Stimulated activated CD4-positive, alpha-beta T cell treated with anti-CD3 and anti-CD28 coated beads, Interleukin-15, amount 100 ng/mL, for 1 hour (primary cell): ENCODE results near the gene CDX1.

Experiments
- DNase-seq, 2 donors: peaks; one replicate each; pipeline ENCODE4 v3.0.0-alpha.2; 2020; ENCODE audit warnings: low read depth in 1 of 2, low spot score in 1 of 2

CDX1 gene

DNA sequence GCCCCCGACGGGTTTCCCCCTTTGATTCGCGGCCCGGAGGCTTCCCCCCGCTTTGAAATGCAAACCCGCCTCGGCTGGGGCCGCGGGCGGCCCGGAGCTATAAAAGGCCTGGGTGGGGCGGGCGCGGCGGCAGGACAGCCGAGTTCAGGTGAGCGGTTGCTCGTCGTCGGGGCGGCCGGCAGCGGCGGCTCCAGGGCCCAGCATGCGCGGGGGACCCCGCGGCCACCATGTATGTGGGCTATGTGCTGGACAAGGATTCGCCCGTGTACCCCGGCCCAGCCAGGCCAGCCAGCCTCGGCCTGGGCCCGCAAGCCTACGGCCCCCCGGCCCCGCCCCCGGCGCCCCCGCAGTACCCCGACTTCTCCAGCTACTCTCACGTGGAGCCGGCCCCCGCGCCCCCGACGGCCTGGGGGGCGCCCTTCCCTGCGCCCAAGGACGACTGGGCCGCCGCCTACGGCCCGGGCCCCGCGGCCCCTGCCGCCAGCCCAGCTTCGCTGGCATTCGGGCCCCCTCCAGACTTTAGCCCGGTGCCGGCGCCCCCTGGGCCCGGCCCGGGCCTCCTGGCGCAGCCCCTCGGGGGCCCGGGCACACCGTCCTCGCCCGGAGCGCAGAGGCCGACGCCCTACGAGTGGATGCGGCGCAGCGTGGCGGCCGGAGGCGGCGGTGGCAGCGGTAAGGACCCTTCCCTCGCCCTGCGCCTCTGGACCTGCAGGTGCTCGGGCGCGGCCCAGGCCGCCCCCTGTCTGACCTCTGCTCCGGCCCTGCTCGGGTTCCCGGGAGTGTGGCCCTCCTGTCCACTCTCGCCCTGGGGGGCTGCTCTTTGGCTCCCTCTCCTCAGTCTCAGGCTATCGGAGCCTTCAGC lies at the start of gene CDX1:
Gene CDX1, plus strand, starts transcription at position 129 of the 862 bp plus-strand sequence. Its CDS starts 99 bp downstream, at position 228.
- DNase-seq: no peak

DNA sequence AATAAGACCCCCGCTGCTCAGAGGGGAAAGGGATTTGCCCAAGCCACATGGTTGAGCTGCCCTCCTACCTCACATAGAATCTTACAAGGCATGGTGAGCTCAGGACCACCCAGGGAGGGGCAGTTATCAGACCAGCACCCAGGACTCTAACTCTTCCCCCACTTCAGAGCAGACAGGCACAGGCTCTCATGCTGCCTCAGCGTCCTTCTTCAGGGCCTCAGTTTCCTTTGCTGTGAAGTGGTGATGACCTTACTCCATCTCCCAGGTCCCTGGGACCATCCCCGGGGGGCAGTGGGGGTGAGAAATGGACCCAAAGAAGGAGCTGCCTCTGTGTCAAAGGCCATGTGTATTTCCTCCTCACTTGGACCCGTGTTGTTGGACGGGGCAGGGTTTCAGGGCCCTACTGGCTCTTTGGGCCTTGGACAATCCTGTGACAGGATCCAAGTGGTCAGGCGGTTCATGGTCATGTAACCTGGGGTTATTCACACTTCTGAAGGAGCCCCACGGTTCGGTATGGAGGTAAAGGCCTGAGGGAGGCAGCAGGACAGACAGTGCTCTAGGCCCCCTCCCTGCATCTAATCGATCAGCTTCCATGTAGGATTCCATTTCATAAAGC lies 48.5 kb upstream of the CDX1 start:
- DNase-seq: no peak

DNA sequence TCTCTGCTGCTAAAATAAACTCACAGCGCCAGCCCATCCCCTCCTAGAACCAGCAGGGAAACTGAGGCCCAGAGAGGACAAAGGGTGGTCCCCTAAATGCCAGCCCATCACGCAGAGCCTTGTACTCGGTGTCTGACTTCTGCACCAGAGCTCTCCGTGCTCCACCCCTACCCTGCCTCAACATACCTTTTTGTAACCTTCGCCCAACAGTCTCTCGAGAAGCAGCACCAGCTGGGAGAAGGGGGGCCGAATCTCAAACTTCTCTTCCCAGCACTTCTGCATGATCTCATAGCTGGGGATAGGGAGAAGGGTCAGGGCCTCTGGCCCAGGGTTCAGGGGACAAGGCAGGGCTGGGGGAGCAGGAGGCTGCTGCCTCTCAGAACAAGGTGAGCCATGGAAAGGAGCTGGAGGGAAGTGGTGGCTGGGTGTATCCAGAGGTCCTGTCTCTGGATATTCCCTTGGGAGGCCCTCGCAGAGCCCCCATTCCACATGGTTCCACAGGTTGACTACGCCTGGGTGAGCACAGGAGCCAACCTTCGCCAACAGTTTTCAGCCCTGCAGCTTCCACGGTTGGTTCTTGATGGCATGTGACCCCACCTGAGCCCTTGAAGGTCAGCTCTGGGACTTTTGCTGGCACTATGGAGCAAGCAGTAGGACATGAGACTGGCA lies 47.9 kb upstream of the CDX1 start:
- no peak for DNase-seq

DNA sequence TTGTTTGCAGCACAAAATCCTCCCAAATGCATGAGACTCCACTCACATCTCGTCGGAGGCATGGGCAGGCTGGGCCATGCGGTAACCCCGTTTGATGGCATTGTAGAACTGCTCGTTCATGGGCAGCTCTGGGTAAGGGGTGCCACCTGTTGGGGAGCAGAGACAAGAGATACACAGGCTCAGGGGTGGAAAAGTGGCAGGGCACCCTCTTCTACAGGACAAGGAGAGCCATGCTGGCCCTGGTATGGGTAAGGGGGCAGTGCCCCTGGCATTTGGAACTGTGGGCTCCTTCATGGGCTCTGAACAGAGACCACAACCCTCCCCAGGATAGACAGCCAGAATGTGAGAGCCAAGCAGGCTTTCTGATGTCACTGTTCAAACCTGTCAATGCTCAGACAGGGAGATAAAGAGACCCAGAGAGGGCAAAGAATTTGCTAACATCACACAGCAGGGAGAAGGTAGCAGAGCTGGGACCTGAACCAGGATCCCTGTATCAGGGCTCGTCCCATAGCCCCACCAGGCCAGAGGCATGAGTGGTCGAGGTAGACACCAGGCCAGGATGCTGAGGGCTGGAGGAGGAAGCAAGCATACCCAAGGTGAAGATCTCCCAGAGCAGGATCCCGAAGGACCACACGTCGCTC lies 47.0 kb upstream of the CDX1 start:
- no peak for DNase-seq

DNA sequence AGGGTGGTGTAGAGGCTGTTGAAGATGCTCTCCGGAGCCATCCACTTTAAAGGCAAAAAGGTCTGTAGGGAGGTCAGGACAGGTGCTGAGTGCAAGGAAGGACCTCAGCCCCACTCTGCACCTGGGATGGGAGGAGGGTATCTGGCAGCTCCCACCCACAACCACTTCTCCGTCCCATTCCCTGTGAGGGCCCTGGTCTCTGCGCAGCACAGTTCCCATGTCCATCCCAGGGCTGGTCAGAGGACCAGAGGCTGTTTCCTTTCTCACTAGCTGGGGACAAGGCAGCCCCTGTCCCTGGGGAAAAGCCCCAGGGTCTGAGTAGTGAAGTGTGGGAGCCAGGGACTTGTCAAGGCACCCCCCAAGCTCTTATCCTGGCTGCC lies 46.5 kb upstream of the CDX1 start:
- no peak for DNase-seq

DNA sequence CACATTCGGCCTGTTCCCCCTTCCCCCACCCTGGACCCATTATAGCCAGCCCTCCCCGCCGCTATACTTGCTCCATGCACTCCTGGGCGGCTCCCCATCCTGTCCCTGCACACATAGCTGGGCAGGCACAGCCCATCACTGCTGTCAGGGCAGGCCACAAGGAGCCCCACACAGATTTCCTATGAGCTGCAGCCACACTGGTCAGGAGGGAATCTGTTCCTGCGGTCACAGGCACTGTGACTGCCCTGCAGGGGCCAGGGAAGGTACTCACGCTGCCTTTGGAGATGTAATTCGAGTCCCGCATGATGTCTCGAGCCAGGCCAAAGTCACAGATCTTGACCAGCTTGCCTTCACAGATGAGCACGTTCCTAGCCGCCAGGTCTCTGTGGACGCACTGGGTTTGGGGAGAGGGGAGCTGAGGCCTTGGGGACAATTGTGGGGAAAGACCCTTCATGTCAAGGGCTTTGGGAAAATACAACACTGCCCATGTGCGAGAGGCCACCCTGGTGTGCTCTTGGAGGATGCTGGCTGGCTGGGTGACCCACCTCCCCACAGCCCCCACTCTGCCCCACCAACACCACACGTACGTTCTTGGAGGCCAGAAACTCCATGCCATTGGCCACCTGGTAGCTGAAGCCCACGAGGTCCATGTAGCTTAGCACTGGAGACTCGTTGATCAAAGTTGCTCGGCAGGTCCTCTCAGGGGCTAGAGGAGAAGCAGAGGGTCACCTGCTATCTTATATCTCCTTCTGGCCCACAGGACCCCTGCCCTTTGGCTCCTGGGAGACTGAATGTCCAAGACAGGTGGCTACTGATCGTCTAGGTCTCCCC lies 45.7 kb upstream of the CDX1 start:
- DNase-seq: no peak

DNA sequence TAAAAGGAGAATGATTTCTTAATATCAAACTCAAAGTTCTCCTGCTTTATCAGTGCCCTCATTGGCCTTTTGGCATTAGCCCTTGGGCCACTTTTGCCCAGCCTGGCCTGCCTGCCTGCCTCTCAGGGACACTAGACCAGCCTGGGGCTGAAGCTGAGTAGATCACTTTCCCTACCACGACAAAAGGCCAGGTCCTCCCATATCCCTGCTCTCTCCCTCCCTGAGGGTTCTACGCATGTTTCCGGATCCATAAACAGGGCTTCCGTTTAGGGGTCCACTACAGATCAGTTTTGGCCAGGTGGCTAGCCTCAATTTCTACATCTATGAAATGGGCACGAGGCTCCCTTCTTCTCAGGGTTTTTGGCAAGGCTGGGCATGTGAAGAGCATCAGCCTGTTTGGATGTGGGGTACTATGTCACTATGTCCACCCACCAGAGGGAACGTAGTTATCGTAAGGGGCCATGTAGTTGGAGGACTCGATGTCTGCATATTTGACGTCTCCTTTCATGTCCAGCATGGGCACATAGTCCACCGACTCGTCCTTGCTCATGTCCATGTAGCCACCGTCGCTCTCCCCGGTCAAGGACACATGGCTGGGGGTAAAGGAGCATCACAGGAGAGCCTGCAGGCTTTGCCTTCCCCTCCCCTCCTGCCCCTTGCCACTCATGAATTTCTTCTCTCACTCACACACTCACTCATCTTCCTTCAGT lies 45.0 kb upstream of the CDX1 start:
- DNase-seq: no peak

DNA sequence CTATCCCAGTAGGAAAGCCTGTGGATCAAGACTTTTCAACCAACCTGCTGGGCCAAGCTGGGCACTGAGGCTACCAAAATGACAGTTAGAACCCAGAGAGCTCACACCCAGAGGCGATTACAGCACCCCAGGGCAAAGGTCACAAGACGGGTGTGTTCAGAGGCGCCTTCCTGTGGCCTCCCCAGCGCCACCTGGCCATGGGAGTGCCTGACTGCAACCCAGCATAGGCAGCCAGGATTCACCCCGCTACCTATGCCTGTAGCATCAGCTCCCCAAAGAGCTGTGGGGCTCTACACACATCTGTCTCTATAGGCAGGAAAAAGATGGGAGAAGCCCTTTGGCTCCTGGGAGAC lies 44.4 kb upstream of the CDX1 start:
- no peak for DNase-seq

DNA sequence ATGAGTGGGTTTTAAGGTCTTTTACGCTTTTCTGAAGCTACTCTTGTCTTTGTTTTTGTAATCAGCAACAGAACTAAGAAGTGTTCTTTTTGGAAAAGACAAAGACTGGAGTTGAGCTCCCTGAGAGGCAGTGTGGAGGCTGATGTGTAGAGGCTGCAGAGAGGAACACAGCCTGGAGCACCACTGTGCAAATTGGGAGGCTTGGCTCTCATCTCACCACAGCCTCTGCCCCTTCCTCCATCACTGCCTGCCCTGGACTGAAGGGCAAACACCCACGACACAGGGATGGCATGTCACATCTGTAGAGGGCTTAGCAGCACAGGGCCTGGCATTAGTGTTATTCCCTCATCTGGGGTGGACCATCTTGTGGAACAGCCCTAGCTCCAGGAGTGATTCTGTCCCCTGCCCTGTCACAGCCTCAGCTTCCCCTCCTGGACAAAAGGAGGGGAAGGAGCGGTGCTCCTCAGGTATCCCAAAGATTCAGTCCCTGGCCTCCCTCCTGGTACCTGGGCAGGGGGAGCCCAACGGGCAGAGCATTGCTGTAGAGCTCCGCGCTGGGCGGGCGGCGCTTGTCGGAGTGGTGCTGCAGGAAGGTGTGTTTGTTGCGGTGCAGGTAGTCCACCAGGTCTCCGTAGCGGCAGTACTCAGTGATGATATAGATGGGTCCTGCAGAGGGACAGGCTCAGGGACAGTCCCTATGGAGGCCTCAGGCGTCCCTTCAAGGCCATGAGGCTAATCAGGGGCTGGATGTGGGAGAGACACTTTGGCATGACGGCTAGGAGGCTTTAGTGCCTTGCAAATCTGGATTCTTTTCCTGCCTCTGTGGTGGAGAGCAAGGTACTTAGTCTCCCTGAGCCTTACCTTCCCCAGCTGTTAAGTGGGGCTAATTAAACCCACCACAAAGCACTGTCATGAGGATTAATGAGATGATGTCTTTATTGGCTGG lies 43.8 kb upstream of the CDX1 start:
- no peak for DNase-seq

DNA sequence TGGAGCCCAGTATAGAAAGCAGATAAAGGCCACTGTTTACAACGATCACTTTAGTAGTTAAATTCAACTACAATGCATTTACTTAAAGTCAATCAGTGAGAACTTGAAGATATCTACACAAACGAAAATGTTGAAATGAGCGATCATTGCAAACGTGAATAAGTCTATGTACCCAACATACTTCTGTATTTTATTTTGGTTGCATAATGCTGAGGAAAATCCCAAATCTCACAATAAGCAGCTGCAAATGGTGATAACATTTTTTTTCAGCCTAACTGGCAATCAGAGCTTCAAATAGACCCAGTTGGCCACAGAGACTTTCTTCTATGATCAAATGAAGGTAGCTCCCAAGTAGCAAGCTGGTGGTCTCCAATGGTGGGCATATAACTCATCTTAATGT lies 43.0 kb upstream of the CDX1 start:
- DNase-seq: no peak

DNA sequence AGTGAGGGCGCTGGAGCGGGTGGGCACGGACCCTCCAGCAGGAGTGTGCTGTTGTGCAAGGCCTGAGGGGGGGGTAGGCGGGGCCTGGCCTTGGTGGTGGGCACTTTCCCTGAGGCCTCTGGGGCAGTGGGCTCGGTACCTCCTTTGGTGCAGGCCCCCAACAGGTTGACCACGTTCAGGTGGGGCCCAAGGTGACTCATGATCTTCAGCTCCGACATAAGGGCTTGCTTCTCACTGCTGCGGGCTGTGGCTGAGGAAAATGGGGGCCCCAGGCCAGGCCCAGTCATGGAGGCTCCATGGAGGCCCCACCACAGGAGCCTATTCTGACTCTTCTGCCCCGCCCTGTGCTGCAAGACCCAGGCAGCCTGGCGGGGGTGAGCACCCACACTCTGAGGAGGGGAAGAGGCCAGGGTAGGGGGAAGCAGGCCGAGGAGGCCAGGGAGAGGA lies 42.4 kb upstream of the CDX1 start:
- no peak for DNase-seq

DNA sequence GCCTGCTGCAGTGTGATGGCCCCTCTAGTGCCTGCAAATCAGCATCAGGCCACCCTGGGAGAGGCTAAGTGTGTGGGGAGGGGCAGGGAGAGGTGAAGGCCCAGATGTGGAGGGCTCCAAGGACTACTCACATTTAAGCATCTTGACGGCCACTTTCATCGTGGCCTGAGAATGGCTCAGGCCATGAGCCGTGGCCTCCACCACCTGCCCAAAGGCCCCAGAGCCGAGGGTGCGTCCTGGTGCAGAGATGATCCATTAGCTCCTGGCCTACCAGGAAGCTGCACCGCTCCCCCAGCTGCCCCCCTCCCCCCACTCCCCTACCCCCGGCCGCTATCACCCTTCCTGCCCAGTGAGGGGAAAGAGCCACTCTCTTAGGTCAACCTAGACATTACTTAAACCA lies 42.0 kb upstream of the CDX1 start:
- DNase-seq: no peak

DNA sequence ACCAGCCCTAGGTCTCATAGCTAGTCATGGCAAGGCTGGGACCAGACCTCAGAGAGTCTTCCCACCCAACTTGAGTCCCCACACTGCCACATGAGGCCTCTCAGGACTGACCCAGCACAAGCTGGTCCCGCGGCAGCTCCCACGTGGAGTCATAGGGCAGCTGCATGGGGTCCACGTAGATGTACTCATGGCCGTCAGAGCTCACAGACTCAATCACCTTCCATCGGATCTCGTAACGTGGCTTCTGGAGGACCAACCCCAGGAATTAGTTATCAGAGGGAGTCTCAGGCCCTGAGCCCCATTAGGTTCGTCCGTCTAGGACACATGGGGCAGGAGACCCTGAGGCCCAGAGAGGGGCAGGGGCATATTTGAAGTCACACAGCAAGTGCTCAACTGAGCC lies 41.2 kb upstream of the CDX1 start:
- no peak for DNase-seq

DNA sequence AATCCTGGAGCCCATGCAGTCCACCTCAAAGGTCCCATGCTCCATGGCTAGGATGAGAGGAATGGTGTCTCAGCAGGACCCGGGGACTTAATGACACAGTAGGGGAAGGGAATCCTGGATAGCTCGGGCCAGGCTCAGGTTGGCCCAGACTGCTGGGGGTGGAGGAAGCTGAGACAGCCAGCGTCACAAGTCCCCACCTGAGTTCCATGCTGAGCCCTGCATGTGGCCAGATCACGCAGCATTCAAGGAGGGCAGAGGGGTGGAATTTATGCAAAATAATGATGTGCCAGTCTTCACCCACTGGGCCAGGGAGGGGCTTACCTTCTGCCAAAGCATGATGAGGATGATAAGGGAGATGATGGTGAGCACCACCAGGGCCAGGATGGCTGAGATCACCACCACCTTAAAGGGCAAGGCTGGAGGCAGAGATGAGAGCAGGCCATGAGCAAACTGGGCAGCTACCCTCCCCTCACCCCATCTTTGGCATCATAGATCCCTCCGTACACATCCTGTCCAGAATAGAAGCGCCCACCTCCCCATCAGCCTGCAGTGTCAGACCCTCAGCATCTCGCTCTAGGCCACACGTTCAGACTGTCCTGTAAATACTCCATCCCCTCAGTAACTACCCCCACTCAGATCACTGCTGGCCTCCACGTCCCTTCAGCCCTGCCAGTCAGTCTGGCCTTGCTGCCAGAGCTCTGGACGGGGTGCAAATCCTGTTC lies 40.2 kb upstream of the CDX1 start:
- DNase-seq: no peak

DNA sequence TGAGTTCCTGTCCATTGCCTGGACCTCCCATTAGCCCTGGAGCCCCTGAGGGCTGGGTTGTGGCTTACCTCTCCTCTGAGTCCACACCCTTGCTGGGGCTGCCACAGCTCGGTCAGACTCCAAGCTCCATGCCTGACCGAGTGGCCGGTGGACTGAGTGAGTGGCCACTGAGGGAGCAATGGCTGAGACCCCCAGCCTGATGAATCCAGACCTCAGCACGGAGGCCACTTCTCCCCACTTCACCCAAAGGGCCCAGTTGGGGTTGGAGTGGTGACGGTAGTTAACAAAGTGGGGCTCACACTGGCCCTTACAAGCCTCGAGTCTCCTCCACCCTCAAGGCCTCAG lies 39.7 kb upstream of the CDX1 start:
- no peak for DNase-seq

DNA sequence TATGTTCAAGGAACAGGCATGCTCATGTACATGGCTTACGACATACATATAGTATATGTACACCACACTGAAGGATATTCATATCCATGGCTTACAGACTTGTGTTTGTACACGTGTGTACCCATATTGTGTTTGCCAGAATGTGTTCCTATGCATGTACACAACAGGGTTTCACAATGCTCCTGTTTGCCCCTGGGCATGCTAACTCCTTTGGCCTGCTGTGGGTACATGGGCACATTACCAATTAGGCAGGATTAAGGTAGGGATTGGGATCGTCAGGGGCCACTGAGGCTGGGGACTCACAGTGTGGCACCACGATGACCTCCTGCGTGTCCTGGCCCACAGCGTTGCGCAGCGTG lies 37.1 kb upstream of the CDX1 start:
- DNase-seq: no peak

DNA sequence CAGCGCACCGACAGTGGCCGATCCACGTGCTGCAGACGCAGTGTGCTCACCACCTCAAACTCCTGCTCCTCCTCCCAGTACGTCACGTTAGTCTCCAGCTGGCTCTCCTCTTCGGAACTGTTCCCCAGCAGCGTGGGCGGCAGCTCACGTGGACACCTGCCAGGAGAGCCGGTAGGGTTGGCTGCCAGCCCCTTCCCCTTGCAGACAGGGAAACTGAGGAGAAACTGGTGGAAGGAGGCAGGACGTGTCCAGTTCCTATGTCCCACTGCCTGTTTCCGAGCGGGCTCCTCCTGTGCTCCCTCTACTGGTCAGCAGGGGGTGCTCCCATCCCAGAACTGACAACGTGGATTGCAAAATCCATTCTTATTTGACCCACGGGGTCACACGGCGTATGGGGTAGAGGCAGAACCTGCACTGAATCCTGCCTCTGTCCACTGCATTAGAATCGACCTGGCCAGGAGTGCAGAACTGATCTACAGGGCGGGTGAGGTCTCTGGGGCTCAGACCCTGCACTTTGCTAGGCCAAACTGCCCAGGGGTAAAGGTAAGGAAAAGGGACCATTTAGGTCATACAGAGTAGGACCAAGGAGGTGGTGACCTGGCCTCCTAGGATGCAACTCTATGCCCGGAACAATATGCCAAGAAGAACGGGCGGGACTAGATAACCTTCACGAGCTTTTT lies 36.6 kb upstream of the CDX1 start:
- peak in 1 of 2 donors; percentile 9 for DNase-seq

DNA sequence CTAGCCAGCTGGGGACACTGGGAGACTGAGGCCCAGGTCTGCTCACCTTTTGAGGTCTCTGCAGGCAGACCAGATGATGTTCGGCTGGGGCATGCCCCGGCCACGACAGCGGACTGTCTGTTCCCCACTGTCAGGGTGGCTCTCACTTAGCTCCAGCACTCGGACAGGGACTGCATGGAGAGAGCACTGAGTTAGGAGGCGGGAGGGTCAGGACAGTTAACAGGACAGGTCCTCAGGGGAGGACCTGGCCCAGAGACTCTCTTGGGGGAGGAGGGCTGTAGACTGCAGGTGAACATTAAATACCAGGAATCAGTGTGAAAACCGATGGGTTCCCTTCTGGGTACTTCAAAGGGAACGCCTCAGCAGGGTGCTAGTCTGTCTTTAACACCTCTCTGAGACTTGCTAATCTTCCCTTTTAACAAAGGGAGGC lies 36.1 kb upstream of the CDX1 start:
- DNase-seq: no peak
